Measurements from ENCODE around the gene TMEM221.

The TMEM221 gene

GRCh38 chr19:17447704-17448130 lies 751 bp downstream of the TMEM221 start:
- DNase-seq (ENCODE audit: extremely low read depth in 1 of 2, low read depth in 1 of 2), result no peak

GRCh38 chr19:17445526-17446165 lies 2.8 kb downstream of the TMEM221 start:
- DNase-seq (ENCODE audit: extremely low read depth in 1 of 2, low read depth in 1 of 2), result no peak

GRCh38 chr19:17441241-17442021 lies 7.0 kb downstream of the TMEM221 start:
- no peak for DNase-seq (ENCODE audit: extremely low read depth in 1 of 2, low read depth in 1 of 2)

GRCh38 chr19:17436874-17437267 lies 11.6 kb downstream of the TMEM221 start:
- no peak for DNase-seq (ENCODE audit: extremely low read depth in 1 of 2, low read depth in 1 of 2)

GRCh38 chr19:17436094-17436873 lies 12.2 kb downstream of the TMEM221 start:
- DNase-seq (ENCODE audit: extremely low read depth in 1 of 2, low read depth in 1 of 2), result no peak

- DNase-seq (ENCODE audit: extremely low read depth in 1 of 2, low read depth in 1 of 2), result no peak
Measured at GRCh38 chr19:17435218-17435617, 13.2 kb downstream of the TMEM221 start.

- DNase-seq (ENCODE audit: extremely low read depth in 1 of 2, low read depth in 1 of 2), result no peak
Measured at GRCh38 chr19:17431417-17431816, 17.1 kb downstream of the TMEM221 start.

GRCh38 chr19:17429641-17430113 lies 18.8 kb downstream of the TMEM221 start:
- DNase-seq (ENCODE audit: extremely low read depth in 1 of 2, low read depth in 1 of 2), result no peak

GRCh38 chr19:17424743-17425365 lies 23.6 kb downstream of the TMEM221 start:
- DNase-seq (ENCODE audit: extremely low read depth in 1 of 2, low read depth in 1 of 2), result no peak

- DNase-seq (ENCODE audit: extremely low read depth in 1 of 2, low read depth in 1 of 2), result no peak
Measured at GRCh38 chr19:17423429-17424208, 24.8 kb downstream of the TMEM221 start.

- DNase-seq (ENCODE audit: extremely low read depth in 1 of 2, low read depth in 1 of 2), result no peak
Measured at GRCh38 chr19:17421942-17422341, 26.5 kb downstream of the TMEM221 start.

- DNase-seq (ENCODE audit: extremely low read depth in 1 of 2, low read depth in 1 of 2), result no peak
Measured at GRCh38 chr19:17420475-17420924, 28.0 kb downstream of the TMEM221 start.

GRCh38 chr19:17419621-17420474 lies 28.6 kb downstream of the TMEM221 start, which contains the start of gene MVB12A:
TSS of gene MVB12A (plus strand) at chr19:17420047. CDS start at chr19:17420136, 89 bp downstream.
- DNase-seq (ENCODE audit: extremely low read depth in 1 of 2, low read depth in 1 of 2), result peak; percentile 86 to 91

- DNase-seq (ENCODE audit: extremely low read depth in 1 of 2, low read depth in 1 of 2), result no peak
Measured at GRCh38 chr19:17419154-17419620, 29.3 kb downstream of the TMEM221 start.

- DNase-seq (ENCODE audit: extremely low read depth in 1 of 2, low read depth in 1 of 2), result no peak
Measured at GRCh38 chr19:17418710-17419109, 29.8 kb downstream of the TMEM221 start.

GRCh38 chr19:17415121-17415520 lies 33.3 kb downstream of the TMEM221 start:
- DNase-seq (ENCODE audit: extremely low read depth in 1 of 2, low read depth in 1 of 2), result no peak

- DNase-seq (ENCODE audit: extremely low read depth in 1 of 2, low read depth in 1 of 2), result no peak
Measured at GRCh38 chr19:17414097-17414496, 34.4 kb downstream of the TMEM221 start.

GRCh38 chr19:17411801-17412200 lies 36.7 kb downstream of the TMEM221 start:
- DNase-seq (ENCODE audit: extremely low read depth in 1 of 2, low read depth in 1 of 2), result no peak

GRCh38 chr19:17409990-17410389 lies 38.5 kb downstream of the TMEM221 start:
- DNase-seq (ENCODE audit: extremely low read depth in 1 of 2, low read depth in 1 of 2), result no peak
